Testis (tissue), 2 donors: ENCODE measurements around the gene COQ2.

Experiments used
- POLR2A ChIP-seq: fragments of 450-650 bp; IDR thresholded peaks from one replicate; pipeline ENCODE4 v1.6.1; 2017; ENCODE audit warnings: antibody characterized with exemption, mild to moderate bottlenecking, moderate library complexity
- TF ChIP-seq, protein P1 (sequence below), 3 experiments: fragments of 450-650 bp in 2 of 3; fragments of 200-600 bp in 1 of 3; sonication (generic) in 1 of 3; IDR thresholded peaks; one replicate each; pipeline ENCODE4 v1.5.1; 2016 to 2019; ENCODE audit warnings: antibody characterized with exemption in 3 of 3, mild to moderate bottlenecking in 2 of 3, moderate library complexity in 1 of 3

DNA sequence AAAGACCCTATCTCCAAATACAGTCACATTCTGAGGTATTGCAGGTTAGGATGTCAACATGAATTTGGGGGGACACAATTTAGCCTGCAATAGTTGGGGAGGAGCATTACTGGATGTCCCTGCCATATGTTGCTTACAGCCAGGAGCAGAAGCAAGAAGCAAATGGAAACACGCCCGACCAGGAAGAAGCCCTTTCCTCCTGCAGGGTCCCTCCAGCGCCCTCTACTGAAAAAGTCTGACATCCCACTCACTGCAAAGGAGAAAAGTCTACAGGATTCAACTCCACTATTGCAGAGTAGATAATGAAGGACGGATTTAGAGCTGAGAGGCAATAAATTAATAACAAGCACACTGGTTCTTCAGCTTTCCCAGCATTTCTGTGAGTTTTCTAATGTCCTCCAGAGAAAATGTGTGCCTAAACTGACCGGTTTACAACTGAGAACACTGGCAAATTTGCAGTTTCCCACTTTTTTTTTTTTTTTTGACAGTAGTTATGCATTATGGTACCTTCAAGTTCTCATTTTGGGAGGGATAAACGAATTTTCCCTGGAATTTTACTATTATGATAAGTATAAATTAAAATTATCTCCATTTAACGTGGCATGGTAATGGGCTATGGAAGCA lies 31.7 kb downstream of the COQ2 start:
- no peak for TF ChIP-seq POLR2A
- TF ChIP-seq, protein P1, sequence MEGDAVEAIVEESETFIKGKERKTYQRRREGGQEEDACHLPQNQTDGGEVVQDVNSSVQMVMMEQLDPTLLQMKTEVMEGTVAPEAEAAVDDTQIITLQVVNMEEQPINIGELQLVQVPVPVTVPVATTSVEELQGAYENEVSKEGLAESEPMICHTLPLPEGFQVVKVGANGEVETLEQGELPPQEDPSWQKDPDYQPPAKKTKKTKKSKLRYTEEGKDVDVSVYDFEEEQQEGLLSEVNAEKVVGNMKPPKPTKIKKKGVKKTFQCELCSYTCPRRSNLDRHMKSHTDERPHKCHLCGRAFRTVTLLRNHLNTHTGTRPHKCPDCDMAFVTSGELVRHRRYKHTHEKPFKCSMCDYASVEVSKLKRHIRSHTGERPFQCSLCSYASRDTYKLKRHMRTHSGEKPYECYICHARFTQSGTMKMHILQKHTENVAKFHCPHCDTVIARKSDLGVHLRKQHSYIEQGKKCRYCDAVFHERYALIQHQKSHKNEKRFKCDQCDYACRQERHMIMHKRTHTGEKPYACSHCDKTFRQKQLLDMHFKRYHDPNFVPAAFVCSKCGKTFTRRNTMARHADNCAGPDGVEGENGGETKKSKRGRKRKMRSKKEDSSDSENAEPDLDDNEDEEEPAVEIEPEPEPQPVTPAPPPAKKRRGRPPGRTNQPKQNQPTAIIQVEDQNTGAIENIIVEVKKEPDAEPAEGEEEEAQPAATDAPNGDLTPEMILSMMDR (IDR thresholded peaks at IDR 0.05), result peak; percentile 32 to 65 (median 33)
